Rectal smooth muscle tissue (tissue), 1 donor: ENCODE measurements around the gene TCAP.

Source experiments
- H3K27ac ChIP-seq: one replicate; pipeline ENCODE4 v1.7.0; 2013; ENCODE audit warnings: low read depth, low read length, inconsistent platforms
- H3K27me3 ChIP-seq: one replicate; pipeline ENCODE4 v1.7.0; 2013; ENCODE audit warnings: low read length; ENCODE audit not compliant: control insufficient read depth, insufficient read depth
- H3K36me3 ChIP-seq: one replicate; pipeline ENCODE4 v1.7.0; 2013; ENCODE audit warnings: low read length; ENCODE audit not compliant: control insufficient read depth, insufficient read depth
- H3K4me1 ChIP-seq: one replicate; pipeline ENCODE4 v1.7.0; 2013; ENCODE audit warnings: low read length; ENCODE audit not compliant: control insufficient read depth, insufficient read depth
- H3K4me3 ChIP-seq: one replicate; pipeline ENCODE4 v1.7.0; 2013; ENCODE audit warnings: low read length
- H3K9ac ChIP-seq: one replicate; pipeline ENCODE4 v1.7.0; 2013; ENCODE audit warnings: low read length

Gene TCAP

DNA sequence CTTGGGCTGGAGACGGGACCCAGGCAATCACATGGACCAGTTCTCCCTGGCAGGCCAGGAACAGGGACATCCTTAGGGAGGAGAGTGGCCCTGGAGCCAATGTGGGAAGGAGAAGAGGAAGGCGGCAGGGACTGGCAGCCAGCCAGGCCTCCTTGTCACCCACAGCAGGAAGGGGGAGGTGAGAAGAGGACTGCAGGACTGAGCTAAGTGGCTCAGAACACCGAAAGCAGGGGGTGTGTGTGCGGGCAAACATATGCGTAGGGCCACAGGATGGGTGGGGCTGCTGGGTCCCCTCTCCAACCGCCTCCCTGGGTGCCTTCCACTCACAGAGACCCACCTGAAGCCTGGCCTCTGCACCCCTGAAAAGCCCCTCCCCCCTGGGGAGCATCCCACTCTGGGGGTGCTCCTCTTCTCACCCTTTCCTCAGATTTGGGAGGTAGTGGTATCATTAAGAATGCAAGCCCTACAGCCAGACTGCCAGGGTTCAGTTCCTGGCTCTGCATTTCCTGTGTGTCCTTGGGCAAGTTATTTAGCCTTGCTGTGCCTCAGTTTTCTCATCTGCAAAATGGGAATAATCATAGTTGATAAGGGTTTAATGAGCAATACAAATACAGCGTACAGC is 11.2 kb downstream of the TCAP start:
- H3K4me1 ChIP-seq = no peaks in the 10 kb centered on the region
- peaks cover 2% of the 10 kb centered on the region for H3K36me3 ChIP-seq
- no peak overlapping the region for H3K4me3 ChIP-seq
- H3K9ac ChIP-seq = no peak overlapping the region
- peaks cover 3% of the 10 kb centered on the region for H3K27me3 ChIP-seq
- H3K27ac ChIP-seq = no peak overlapping the region

DNA sequence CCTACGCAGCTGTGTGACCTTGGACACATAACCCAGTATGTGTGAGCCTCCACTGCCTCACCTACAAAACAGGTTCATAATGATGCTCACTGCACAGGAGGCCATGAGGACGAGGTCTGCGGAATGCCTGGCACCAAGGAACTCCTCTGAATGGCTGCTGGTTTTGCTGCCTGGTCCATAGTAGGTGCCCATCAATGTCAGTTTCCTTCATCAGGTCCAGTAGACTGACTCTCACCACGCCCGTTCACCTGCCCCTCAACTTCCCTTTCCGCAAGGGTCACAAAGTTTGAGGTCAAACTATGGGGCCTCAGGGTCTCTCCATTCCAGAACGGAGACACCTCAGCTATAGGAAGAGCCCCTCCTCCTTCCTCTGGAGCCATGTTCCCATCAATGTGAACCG is 11.9 kb downstream of the TCAP start:
- no peak overlapping the region for H3K27ac ChIP-seq

DNA sequence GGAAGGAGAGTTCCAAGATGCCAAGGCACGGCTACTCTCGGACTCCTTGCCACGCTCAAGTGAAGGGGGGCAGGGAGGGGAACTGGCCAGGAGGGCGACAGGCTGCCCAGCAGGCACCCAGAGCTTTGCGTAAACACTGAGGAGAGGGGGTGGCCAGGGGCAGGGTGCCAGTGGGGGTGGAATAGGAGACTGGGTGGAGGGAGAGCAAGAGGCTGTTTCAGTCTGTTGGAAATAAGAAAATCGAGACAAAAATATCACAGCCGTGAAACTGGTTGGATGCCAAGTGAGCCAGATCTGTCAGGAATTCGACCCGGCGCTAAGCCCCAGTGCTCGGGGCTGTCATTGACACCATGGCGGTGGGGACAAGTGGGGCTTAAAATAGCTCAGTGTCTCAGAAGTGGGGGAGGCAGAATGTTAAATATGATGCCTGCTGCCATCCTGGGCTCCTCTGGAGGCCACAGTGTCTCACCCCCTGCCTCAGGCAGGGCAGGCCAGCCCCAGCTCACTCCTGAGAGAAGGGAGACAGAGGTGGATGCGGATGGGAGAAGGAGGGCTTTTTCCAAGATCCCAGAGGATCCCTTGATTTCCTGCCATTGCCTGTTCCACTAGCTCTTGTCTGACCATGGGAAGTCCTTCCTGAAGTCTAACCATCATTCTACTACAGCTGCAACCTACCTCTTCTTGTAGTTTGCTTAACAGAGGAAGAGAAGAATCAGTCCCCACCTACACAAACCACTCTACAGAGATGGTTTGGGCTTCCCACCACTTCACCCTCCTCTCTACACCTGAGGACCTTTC is 12.6 kb downstream of the TCAP start:
- Histone ChIP-seq H3K4me1 (no peaks in the 10 kb centered on the region), H3K27ac (no peak overlapping the region), H3K36me3 (peaks cover 2% of the 10 kb centered on the region), H3K27me3 (no peaks in the 10 kb centered on the region), H3K9ac (no peak overlapping the region), H3K4me3 (no peak overlapping the region)

More for the DNA sequence above, 11.9 kb downstream of the TCAP start:
- H3K9ac ChIP-seq = no peak overlapping the region
- no peaks in the 10 kb centered on the region for H3K27me3 ChIP-seq
- H3K36me3 ChIP-seq = peaks cover 2% of the 10 kb centered on the region
- H3K4me1 ChIP-seq = no peaks in the 10 kb centered on the region
- H3K4me3 ChIP-seq = no peak overlapping the region

DNA sequence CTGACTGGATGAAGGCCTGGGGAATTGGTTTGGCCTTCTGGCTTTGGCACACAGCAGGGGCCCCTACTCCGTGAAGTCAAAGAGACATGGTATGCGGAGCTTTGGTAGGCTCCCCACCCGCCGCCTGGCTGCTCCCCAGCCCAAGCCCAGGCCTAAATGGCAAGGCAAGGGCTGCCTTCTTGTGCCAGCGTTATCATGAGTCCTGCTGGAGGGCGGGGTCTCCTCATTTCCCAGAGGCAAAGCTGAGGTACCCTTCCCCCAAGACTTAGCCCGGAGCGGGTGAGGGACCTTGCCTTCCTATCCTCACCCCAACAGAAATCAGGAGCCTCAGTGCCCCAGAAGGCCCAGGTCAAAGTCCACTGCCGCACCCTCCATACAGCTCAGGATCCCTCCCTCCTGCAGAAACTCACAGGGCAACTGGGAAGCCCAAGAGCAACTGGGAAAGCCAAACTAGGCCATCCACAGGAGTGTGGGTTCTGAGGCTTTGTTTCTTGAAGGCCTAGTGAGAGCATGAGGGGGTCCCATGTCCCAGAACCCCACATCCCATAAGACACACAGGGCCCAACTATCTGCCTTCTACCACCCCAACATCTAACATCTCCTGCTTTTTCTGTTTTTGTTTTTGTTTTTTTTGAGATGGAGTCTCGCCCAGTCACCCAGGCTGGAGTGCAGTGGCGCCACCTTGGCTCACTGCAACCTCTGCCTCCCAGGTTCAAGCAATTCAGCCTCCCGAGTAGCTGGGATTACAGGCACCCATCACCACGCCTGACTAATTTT is 13.4 kb downstream of the TCAP start:
- H3K27me3 ChIP-seq = no peaks in the 10 kb centered on the region
- H3K4me3 ChIP-seq = no peak overlapping the region
- H3K27ac ChIP-seq = no peak overlapping the region
- H3K9ac ChIP-seq = no peak overlapping the region
- peaks cover 2% of the 10 kb centered on the region for H3K36me3 ChIP-seq
- H3K4me1 ChIP-seq = no peaks in the 10 kb centered on the region

DNA sequence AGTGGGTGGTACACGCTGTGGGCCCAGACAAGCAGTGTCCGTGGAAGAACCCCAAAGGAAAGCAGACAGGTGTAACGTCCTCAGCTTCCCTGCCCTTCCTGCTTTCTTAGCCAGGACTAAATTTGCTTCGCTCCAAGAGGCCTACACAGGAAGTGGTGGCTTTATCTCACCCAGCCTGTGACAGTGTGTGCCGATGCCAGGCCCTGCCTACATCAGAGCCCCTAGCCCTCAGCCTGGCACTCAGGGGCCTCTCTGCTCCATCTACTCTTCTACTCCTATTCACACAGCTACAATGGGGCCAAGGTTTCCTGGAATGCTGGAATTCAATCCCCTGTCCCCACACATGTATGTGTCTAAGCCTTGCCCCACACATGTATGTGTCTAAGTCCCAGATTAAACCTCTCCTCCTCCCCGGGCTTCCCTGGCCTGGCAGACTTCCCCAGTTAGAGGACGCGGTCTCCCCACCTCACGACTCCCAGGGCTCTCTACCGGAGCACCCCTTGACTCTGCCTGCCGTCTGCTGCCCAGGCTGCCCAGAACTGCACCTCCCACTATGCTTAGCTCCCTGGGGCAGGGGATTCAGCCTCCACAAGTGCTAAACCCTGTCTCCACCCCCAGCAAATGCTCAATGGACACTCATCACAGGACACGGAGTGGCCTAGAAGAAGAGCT is 14.5 kb downstream of the TCAP start:
- H3K4me3 ChIP-seq = no peak overlapping the region
- H3K36me3 ChIP-seq = peaks cover 2% of the 10 kb centered on the region
- H3K4me1 ChIP-seq = no peaks in the 10 kb centered on the region
- H3K27me3 ChIP-seq = no peaks in the 10 kb centered on the region
- no peak overlapping the region for H3K9ac ChIP-seq
- no peak overlapping the region for H3K27ac ChIP-seq

DNA sequence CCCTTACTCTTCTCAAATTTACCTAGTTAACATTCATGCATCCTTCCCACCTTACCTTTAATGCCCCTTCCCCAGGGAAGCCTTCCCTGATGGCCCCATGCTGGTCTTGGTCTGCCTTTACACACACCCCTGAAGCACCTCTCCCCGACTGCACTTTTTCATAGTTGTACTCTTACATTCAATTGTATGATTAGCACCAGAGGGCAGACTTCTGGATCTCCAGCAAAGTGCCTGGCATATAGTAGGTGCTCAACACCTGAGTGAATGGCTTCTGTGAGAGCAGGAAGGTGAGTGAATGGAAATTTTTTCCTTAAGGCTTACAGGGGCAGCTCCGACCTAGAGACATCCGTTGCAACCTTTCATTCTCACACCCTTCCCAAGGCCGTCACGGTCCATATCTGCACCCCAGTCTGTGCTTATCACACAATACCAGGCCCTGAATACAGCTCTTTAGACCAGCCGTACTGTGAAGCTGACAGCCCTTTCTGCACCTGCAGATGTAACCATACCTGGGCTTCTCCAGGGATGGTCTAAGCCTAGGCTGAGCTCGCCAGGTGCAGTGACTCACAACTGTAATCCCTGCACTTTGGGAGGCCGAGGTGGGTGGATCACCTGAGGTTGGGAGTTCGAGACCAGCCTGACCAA is 18.3 kb downstream of the TCAP start:
- no peak overlapping the region for H3K27ac ChIP-seq
- peaks cover 2% of the 10 kb centered on the region for H3K36me3 ChIP-seq
- peaks cover 3% of the 10 kb centered on the region for H3K4me1 ChIP-seq

DNA sequence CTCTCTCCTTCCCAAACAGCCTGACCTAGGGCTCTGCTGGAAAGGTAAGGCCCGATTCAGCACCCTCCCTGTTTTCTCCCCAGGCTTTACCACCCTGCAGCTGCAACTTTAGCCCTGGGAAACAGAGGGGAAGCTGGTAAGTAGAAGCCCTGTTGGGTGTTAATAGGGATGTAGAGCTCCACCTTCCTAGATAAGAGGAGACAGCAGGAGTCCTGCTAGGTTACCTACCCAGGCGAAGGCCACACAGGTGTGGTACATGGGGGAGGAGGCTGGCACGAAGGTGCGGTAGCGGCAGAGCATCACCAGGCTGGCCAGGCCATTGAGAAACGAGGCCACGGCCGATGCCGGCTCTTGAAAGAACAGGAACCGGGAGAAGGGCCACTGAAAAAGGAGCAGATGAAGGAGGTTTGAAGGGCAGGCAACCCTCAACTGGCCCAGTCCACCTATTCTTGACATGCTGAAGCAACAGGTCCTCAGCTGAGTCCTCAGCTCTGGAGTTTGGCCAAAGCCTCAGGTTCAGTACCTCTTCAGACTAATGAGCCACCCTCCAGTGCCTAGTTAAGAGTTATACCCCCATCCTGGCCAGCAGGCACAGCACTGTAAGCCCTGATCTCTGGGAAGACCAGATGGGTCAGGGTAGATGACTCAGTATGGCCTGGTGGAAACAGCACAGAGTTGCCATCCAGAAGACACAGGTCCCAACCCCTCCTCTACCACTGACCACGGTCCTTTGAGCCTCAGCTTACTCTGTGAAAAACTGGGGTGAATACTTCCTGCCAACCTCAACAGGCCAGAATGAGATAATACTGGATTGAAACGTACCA is 19.4 kb downstream of the TCAP start:
- no peaks in the 10 kb centered on the region for H3K27me3 ChIP-seq
- peaks cover 2% of the 10 kb centered on the region for H3K36me3 ChIP-seq
- no peak overlapping the region for H3K27ac ChIP-seq
- peaks cover 8% of the 10 kb centered on the region for H3K4me1 ChIP-seq
- no peak overlapping the region for H3K9ac ChIP-seq
- no peak overlapping the region for H3K4me3 ChIP-seq

More for the DNA sequence above, 18.3 kb downstream of the TCAP start:
- no peak overlapping the region for H3K9ac ChIP-seq
- H3K4me3 ChIP-seq = no peak overlapping the region
- no peaks in the 10 kb centered on the region for H3K27me3 ChIP-seq

DNA sequence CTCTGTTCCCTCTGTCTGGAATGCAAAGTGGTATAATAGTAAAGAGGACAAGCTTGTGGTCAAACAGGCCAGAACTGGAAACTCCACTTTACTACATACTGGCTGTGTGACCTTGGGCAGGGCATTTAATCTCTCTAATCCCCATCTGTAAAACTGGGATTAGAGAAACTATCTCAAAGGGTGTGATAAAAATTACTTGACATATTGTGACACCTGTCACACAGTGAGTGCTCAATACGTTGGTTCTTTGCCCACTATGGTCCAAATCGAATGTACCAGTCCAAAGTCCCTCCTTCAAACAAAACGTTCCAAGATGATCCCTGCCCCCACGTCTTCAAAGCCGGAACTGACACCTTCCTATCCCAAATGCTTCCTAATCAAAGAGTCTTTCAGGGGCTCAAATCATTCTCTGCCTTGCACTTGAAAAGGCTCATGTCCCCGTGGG is 22.0 kb downstream of the TCAP start:
- Histone ChIP-seq H3K4me3 (peak overlapping the region; percentile 85), H3K4me1 (peaks cover 8% of the 10 kb centered on the region), H3K27me3 (no peaks in the 10 kb centered on the region), H3K27ac (peak overlapping the region; percentile 91), H3K36me3 (no peaks in the 10 kb centered on the region), H3K9ac (no peak overlapping the region)

DNA sequence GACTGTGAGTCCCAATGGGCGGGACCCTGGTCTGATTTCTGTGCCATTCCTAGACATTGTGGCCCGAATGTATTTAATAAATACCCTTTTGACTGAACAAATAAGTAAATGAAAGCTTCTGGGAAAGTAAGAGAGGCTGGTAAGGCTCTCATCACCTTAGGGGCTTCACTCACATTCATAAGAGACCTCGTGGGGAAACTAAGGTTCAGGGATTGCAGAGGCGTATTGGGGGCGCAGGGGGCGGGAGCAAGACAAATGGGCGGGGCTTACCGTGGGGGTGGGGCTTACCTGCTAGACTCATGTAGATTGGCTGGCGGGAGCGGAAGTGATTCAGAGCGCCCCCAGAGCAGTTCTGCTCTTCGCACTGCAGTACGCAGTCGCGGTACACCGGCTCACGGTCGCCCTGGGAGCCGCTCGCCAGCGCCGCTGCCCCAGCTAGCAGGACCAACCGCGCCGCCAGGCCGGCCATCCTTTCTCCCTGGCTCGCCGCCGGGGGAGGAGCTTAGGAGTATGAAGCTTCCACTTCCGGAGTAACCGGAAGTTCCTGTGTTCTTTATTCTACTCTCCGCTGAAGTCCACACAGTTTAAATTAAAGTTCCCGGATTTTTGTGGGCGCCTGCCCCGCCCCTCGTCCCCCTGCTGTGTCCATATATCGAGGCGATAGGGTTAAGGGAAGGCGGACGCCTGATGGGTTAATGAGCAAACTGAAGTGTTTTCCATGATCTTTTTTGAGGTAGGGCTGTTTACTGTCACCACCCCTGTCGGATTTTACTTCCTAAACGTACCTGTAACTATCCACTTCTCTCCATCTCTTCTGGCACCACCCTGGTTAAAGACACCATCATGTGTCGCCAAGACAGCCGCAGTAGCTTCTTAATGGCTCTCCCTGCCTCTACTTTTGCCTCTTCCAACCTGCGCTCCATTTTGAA is 22.7 kb downstream of the TCAP start, which contains the start of gene PGAP3:
PGAP3 (minus strand) TSS at position 512 of the 929 bp plus-strand sequence; CDS start at position 469, 43 bp downstream.
- Histone ChIP-seq H3K36me3 (no peaks in the 10 kb centered on the region), H3K27me3 (no peaks in the 10 kb centered on the region), H3K27ac (peak within 1 kb of the TSS; percentile 91), H3K4me1 (peaks cover 8% of the 10 kb centered on the region), H3K9ac (peak within 1 kb of the TSS; percentile 19), H3K4me3 (peak within 1 kb of the TSS; percentile 85)

DNA sequence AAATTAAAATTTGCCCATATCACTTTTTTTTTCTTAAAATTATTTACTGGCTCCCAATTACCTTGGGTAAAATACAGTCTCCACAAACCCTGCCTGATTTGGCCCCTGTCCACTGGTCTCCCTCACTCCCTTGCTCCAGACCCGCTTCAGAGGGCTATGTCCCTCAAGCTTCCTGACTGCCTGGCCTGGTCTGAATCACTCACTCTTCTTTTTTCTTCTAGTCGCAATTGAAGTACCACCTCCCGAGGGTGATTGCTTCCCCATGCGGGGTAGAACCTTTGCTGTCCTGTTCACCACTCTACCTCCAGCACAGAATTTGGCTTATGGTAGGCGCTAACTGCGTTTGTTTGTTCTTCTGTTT is 23.3 kb downstream of the TCAP start:
- Histone ChIP-seq H3K9ac (peak overlapping the region; percentile 19), H3K27me3 (no peaks in the 10 kb centered on the region), H3K36me3 (no peaks in the 10 kb centered on the region), H3K4me3 (peak overlapping the region; percentile 85), H3K27ac (peak overlapping the region; percentile 91), H3K4me1 (peaks cover 8% of the 10 kb centered on the region)
